RWPE1 (cell line): ENCODE results near the gene DAPK1.

Source experiments
- CTCF ChIA-PET: fragments of 350-600 bp; sonication (Branson Sonifier 250); formaldehyde crosslinking; extraction: SDS; loops from one replicate; lab custom pipeline; 2021; lab: Yijun Ruan, JAX
- POLR2A ChIA-PET: fragments of 400-600 bp; formaldehyde crosslinking; extraction: SDS; loops from one replicate; lab custom pipeline; 2020; ENCODE audit warnings: antibody characterized with exemption; ENCODE audit not compliant: low non-redundant PET; lab: Yijun Ruan, JAX
- DNase-seq: peaks from one replicate; pipeline ENCODE4 v3.0.0; 2012; ENCODE audit warnings: low spot score
- H3K27ac ChIP-seq: fragments of 450-650 bp; 2 replicates; pipeline ENCODE4 v1.5.1; 2017
- TF ChIP-seq, protein P1 (sequence below): fragments of 450-650 bp; conservative IDR thresholded peaks from 2 replicates; pipeline ENCODE4 v1.5.1; 2017; ENCODE audit warnings: low read depth, mild to moderate bottlenecking

Gene DAPK1

DNA sequence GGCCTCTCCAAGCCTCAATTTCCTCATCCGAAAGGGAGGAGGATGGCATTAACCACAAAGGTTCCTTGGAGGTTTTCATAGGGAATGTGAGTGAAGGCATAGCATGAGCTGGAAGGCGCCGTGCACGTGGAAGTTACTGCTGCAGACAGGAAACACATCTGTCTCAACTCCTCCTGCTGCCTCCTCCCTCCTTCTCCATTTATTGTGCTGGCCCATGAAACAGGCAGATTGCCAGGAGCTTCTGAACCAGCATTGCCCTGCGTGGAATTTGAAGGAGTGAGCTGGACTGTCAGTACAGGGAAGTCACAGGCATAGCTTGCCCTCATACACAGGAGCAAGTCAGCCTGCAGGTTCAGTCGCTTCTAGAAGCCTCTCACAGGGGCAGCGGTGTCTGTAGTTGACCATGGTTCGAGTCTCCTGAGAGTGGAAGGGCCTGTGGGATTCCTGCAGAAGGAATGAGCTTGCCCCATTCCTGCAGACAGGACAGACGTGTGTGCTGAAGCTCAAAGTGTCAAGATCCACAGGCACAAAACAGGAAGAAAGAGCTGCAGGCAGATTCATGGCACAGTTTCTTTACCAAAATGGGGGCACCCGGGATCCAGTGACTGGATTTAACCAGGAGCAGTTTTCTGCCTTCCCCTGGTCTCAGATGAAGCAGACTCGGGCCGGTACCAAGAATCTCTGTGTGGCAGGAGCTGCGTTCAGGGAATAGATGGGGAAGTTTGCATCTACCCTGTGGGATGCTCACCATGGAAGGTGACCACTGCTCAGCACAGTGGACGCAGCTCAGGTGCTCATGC, 179.5 kb downstream of the DAPK1 start:
- CTCF ChIA-PET: interaction anchor here (0.6 to 2.0 kb wide), 4 partner anchors 14 to 996 kb away, joined by 3 to 15 read pairs (median 4); no protein-coding TSS in a partner anchor
- H3K27ac ChIP-seq: no peak overlapping the region
- POLR2A ChIA-PET: no interaction called here
- TF ChIP-seq, protein P1, sequence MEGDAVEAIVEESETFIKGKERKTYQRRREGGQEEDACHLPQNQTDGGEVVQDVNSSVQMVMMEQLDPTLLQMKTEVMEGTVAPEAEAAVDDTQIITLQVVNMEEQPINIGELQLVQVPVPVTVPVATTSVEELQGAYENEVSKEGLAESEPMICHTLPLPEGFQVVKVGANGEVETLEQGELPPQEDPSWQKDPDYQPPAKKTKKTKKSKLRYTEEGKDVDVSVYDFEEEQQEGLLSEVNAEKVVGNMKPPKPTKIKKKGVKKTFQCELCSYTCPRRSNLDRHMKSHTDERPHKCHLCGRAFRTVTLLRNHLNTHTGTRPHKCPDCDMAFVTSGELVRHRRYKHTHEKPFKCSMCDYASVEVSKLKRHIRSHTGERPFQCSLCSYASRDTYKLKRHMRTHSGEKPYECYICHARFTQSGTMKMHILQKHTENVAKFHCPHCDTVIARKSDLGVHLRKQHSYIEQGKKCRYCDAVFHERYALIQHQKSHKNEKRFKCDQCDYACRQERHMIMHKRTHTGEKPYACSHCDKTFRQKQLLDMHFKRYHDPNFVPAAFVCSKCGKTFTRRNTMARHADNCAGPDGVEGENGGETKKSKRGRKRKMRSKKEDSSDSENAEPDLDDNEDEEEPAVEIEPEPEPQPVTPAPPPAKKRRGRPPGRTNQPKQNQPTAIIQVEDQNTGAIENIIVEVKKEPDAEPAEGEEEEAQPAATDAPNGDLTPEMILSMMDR: no peak
- DNase-seq: no peak

DNA sequence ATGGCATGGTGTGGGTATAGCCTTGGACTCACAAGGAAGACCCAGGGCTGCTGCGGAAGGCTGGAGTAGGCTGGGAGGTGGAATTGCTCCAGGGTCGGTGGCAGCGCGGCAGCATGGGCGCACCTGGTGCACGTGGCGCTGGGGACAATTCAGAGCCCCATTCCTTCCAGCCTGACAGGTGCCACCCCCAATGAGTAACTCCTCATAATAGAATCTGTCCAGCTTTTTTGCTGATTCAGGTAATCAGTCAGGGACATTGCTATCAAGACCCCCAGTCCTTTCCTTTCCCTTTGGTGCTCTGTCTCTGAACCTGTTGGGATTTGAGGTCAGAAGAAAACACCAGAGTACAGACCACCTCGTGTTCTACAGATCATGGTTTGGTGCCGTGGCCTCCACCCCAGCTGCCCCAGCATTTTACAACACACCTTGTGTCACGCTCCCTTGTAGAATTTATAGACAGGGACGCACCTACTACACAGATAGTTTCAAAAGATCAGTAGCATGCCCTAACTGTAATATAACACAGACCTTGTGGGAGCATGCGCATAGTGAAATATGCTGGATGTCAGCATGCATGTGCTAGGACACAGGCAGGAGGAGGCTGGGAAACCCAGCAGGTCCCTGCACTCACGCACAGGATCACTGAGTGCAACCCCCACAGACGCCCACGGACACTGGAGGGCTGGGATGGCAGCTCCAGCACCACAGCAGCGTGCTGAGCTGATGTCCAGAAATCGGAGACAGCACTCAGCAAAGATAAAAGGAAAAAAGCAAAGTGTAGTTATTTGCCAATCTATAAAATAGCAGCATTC, 180.3 kb downstream of the DAPK1 start:
- CTCF ChIA-PET: interaction anchor here (0.6 to 2.0 kb wide), 6 partner anchors 12 to 1149 kb away, joined by 3 to 15 read pairs (median 3); no protein-coding TSS in a partner anchor
- TF ChIP-seq, protein P1: no peak
- H3K27ac ChIP-seq: no peak overlapping the region
- POLR2A ChIA-PET: no interaction called here
- no peak for DNase-seq

DNA sequence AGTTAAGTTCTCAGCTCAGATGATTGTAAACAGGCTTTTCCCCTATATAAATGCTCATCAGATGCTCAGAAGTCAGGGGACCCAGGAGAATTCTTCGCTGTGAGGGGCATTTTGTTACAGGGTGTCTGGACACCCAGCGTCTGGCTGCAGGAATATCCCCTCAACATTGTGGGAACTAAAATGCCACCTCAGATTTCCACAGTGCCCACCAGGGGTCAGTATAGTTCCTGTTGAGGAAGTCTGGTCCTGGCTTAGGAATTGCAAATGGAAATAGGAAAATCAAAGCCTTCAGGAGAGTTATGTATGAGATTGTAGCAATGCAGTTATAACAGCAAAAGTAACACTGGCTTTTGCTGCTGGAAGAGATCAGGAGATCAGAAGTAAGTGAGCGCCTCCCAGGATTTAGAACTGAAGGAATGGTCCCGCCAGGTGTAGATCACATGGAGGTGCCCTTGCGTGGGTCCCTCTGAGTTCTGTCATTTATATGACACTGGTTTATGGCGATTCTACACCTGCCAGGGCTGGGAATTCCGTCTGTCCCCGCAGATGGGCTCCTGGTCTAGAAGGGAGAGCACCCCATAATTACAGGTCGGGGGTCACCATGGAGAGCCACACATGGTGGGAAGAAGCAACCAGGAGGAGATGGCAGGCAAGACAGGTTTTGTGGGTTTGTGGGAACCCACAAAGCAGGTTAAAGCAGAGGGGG, 181.1 kb downstream of the DAPK1 start:
- ChIA-PET POLR2A (no interaction called here), CTCF (interaction anchor here (0.7 to 2.0 kb wide), 3 partner anchors 11 to 351 kb away, joined by 3 to 15 read pairs (median 3); no protein-coding TSS in a partner anchor)
- DNase-seq: peak; percentile 82
- TF ChIP-seq, protein P1: peak; percentile 74
- no peak overlapping the region for H3K27ac ChIP-seq

DNA sequence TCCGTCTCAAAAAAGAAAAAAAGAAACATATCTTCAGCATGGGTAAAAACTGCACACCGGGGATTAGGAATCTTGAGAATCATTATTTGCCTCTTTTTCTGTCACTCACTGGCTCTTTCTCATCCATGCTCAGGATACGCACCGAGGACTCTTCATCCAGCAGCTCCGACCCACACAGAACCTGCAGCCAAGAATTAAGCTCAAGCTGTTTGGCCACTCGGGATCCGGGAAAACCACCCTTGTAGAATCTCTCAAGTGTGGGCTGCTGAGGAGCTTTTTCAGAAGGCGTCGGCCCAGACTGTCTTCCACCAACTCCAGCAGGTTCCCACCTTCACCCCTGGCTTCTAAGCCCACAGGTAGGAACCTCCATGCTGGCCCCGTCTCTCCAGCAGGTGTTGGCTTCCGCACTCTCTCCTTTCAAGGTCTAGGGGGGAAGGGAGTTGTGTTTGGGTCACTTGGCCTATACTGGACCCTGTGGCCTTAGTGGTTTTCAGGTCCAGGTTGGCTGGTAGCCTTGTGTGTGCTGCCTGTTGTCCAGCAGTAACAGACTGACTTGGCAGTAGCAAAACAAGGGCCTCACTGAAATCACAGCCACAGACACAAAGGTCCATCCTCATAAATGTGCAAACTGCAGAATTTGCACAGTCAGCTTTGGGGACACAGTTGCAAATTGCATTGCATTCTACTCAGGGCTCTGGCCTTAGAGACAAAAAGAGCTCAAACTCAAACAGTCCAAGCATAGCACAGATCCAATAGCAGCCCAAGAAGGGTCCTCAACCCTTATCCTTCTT, 183.8 kb downstream of the DAPK1 start:
- TF ChIP-seq, protein P1: no peak
- ChIA-PET CTCF (interaction anchor here (1.2 kb wide), 1 partner anchor 131 kb away, joined by 6 read pairs; no protein-coding TSS in a partner anchor), POLR2A (no interaction called here)
- H3K27ac ChIP-seq: no peak overlapping the region
- no peak for DNase-seq

DNA sequence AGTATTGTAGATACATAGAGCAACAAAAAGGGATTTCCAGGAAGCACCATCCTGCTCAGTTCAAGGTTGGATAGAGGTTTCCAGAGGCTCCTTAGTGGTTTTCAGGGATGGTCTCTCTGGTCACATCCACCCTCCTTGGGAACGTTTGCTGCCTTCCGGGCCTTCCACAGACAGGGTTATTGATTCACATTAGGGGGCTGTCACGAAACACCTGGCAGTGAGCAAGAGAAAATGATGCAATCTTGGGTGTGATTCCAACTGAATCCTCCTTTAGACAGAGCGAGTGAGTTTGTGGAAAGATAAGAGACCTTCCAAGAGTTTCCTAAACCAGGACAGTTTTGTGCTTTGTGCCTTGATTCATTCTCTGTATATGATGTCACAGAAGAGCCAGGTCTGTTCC, 184.4 kb downstream of the DAPK1 start:
- ChIA-PET POLR2A (no interaction called here), CTCF (no interaction called here)
- no peak overlapping the region for H3K27ac ChIP-seq
- DNase-seq: no peak
- TF ChIP-seq, protein P1: no peak
